Neural crest cell (in vitro differentiated cells): ENCODE measurements around the gene MRM2. TPM values are rescaled to one million over a fixed set of nuclear protein-coding genes. Genes with fewer than 3 reads are reported as not detected.

Experiments used
- DNase-seq: peaks from one replicate; pipeline ENCODE4 v3.0.0; 2021; ENCODE audit warnings: low read depth, mixed read lengths, low spot score
- H3K27ac Mint-ChIP-seq: one replicate; pipeline ENCODE4 v1.8.0; 2021; ENCODE audit warnings: mild to moderate bottlenecking, mixed read lengths; ENCODE audit not compliant: unreplicated experiment
- H3K27me3 Mint-ChIP-seq: 2 replicates; pipeline ENCODE4 v1.8.0; 2021; ENCODE audit warnings: low read depth, mild to moderate bottlenecking, mixed read lengths
- H3K36me3 Mint-ChIP-seq: 2 replicates; pipeline ENCODE4 v1.8.0; 2021; ENCODE audit warnings: low read depth, mild to moderate bottlenecking, mixed read lengths
- H3K4me1 Mint-ChIP-seq: 2 replicates; pipeline ENCODE4 v1.8.0; 2021; ENCODE audit warnings: mixed read lengths
- H3K4me3 Mint-ChIP-seq: one replicate; pipeline ENCODE4 v1.8.0; 2021; ENCODE audit warnings: mild to moderate bottlenecking, mixed read lengths
- H3K9me3 Mint-ChIP-seq: 2 replicates; pipeline ENCODE4 v1.8.0; 2021; ENCODE audit warnings: mixed read lengths
- CTCF ChIP-seq: fragments of 200-600 bp; sonication (generic); conservative IDR thresholded peaks from 2 replicates; pipeline ENCODE4 v1.5.0; 2021; ENCODE audit warnings: antibody characterized with exemption, mild to moderate bottlenecking
- total RNA-seq: library from RNA; stranded (reverse); gene quantifications from 2 replicates; pipeline ENCODE4 v1.2.1, GENCODE V29; 2021

Gene MRM2
- total RNA-seq, 1 donor from 2014 or later: 48.5 TPM

GRCh38 chr7:2219136-2219535 lies 22.9 kb downstream of the MRM2 start:
- no peak for TF ChIP-seq CTCF
- H3K27me3 Mint-ChIP-seq: no peaks in the 10 kb centered on the region
- H3K9me3 Mint-ChIP-seq: no peaks in the 10 kb centered on the region
- no peak for DNase-seq
- H3K27ac Mint-ChIP-seq: no peak overlapping the region
- H3K4me1 Mint-ChIP-seq: no peaks in the 10 kb centered on the region
- H3K36me3 Mint-ChIP-seq: peaks cover 9% of the 10 kb centered on the region
- H3K4me3 Mint-ChIP-seq: no peak overlapping the region

- no peaks in the 10 kb centered on the region for H3K27me3 Mint-ChIP-seq
- peaks cover 9% of the 10 kb centered on the region for H3K36me3 Mint-ChIP-seq
- no peak overlapping the region for H3K27ac Mint-ChIP-seq
- H3K4me1 Mint-ChIP-seq: no peaks in the 10 kb centered on the region
- H3K4me3 Mint-ChIP-seq: no peak overlapping the region
- no peak for DNase-seq
- H3K9me3 Mint-ChIP-seq: no peaks in the 10 kb centered on the region
- TF ChIP-seq CTCF: no peak
Measured at GRCh38 chr7:2218444-2218785, 23.6 kb downstream of the MRM2 start.

GRCh38 chr7:2217716-2218443 lies 24.1 kb downstream of the MRM2 start:
- Mint-ChIP-seq H3K27ac (no peak overlapping the region), H3K4me1 (no peaks in the 10 kb centered on the region), H3K9me3 (no peaks in the 10 kb centered on the region), H3K27me3 (no peaks in the 10 kb centered on the region), H3K36me3 (peaks cover 11% of the 10 kb centered on the region), H3K4me3 (no peak overlapping the region)
- no peak for DNase-seq
- no peak for TF ChIP-seq CTCF

GRCh38 chr7:2217206-2217605 lies 24.8 kb downstream of the MRM2 start:
- Mint-ChIP-seq H3K27me3 (no peaks in the 10 kb centered on the region), H3K4me1 (no peaks in the 10 kb centered on the region), H3K4me3 (no peak overlapping the region), H3K36me3 (peaks cover 16% of the 10 kb centered on the region), H3K9me3 (no peaks in the 10 kb centered on the region), H3K27ac (no peak overlapping the region)
- TF ChIP-seq CTCF: no peak
- DNase-seq: no peak

- Mint-ChIP-seq H3K36me3 (peaks cover 16% of the 10 kb centered on the region), H3K27me3 (no peaks in the 10 kb centered on the region), H3K27ac (no peak overlapping the region), H3K9me3 (no peaks in the 10 kb centered on the region), H3K4me1 (no peaks in the 10 kb centered on the region), H3K4me3 (no peak overlapping the region)
- no peak for TF ChIP-seq CTCF
- DNase-seq: no peak
Measured at GRCh38 chr7:2215851-2216250, 26.2 kb downstream of the MRM2 start.

GRCh38 chr7:2214636-2215035 lies 27.4 kb downstream of the MRM2 start:
- no peaks in the 10 kb centered on the region for H3K27me3 Mint-ChIP-seq

More at GRCh38 chr7:2214636-2215035, 27.4 kb downstream of the MRM2 start:
- TF ChIP-seq CTCF: no peak
- Mint-ChIP-seq H3K9me3 (no peaks in the 10 kb centered on the region), H3K27ac (no peak overlapping the region), H3K36me3 (peaks cover 16% of the 10 kb centered on the region), H3K4me3 (no peak overlapping the region), H3K4me1 (no peaks in the 10 kb centered on the region)
- no peak for DNase-seq
